IMR-90 (cell line): ENCODE results near the gene SLIT3. TPM values are rescaled to one million over a fixed set of nuclear protein-coding genes. Genes with fewer than 3 reads are reported as not detected.

ENCODE experiments used
- ATAC-seq: fragments of 200-7000 bp; cut with Tn5 transposase; 2 replicates; pipeline ENCODE4 v1.9.1; 2020; ENCODE audit warnings: low read depth, mild to moderate bottlenecking, moderate library complexity
- BruUV-seq: library from RNA; stranded (reverse); fragments of 400-500 nt; replicated peaks from 2 replicates; lab custom pipeline; 2021; lab: Mats Ljungman, UMichigan
- CTCF ChIA-PET: fragments of 300-600 bp; formaldehyde crosslinking; extraction: SDS; loops from one replicate; lab custom pipeline; 2021; ENCODE audit warnings: antibody characterized with exemption; lab: Yijun Ruan, JAX
- POLR2A ChIA-PET: fragments of 300-600 bp; sonication (Branson Sonifier 250); formaldehyde crosslinking; loops from one replicate; lab custom pipeline; 2022; ENCODE audit warnings: antibody characterized with exemption; ENCODE audit not compliant: unreplicated experiment; lab: Charles Lee
- DNase-seq: peaks from one replicate; pipeline ENCODE4 v3.0.0; 2013
- H2AFZ ChIP-seq: replicated peaks from 2 replicates; pipeline ENCODE3; 2013; ENCODE audit warnings: low read length, mild to moderate bottlenecking; ENCODE audit not compliant: poor library complexity
- H2AK5ac ChIP-seq: 2 replicates; pipeline ENCODE4 v1.6.1; 2013; ENCODE audit warnings: low read depth, low read length, inconsistent platforms
- H2AK9ac ChIP-seq: replicated peaks from 2 replicates; pipeline ENCODE3; 2013; ENCODE audit warnings: mild to moderate bottlenecking, low read depth, low read length, moderate library complexity; ENCODE audit not compliant: poor library complexity
- H2BK120ac ChIP-seq: 2 replicates; pipeline ENCODE4 v1.6.1; 2013; ENCODE audit warnings: low read depth, low read length, inconsistent platforms
- H2BK15ac ChIP-seq: 3 replicates; pipeline ENCODE4 v1.6.1; 2013; ENCODE audit warnings: low read depth, low read length, inconsistent platforms
- H2BK20ac ChIP-seq: 2 replicates; pipeline ENCODE4 v1.6.1; 2013; ENCODE audit warnings: low read depth, mild to moderate bottlenecking, inconsistent platforms, low read length, moderate library complexity
- H2BK5ac ChIP-seq: 2 replicates; pipeline ENCODE4 v1.6.1; 2013; ENCODE audit warnings: mild to moderate bottlenecking, low read depth, low read length, inconsistent platforms; ENCODE audit not compliant: poor library complexity, severe bottlenecking
- H3K14ac ChIP-seq: replicated peaks from 2 replicates; pipeline ENCODE4 v1.6.1; 2013; ENCODE audit warnings: low read depth, low read length, inconsistent platforms
- H3K18ac ChIP-seq: 2 replicates; pipeline ENCODE4 v1.6.1; 2013; ENCODE audit warnings: low read depth, low read length, control low read depth
- H3K23ac ChIP-seq: 2 replicates; pipeline ENCODE4 v1.6.1; 2013; ENCODE audit warnings: low read depth, low read length, inconsistent platforms
- H3K27ac ChIP-seq: 2 replicates; pipeline ENCODE4 v1.5.1; 2013; ENCODE audit warnings: mild to moderate bottlenecking, control low read depth, low read length; ENCODE audit not compliant: insufficient read depth
- H3K27me3 ChIP-seq: 2 replicates; pipeline ENCODE4 v1.6.1; 2013; ENCODE audit warnings: low read length; ENCODE audit not compliant: control insufficient read depth, insufficient read depth
- H3K36me3 ChIP-seq: 2 replicates; pipeline ENCODE4 v1.6.1; 2013; ENCODE audit warnings: low read length, mixed read lengths; ENCODE audit not compliant: control insufficient read depth, insufficient read depth
- H3K4ac ChIP-seq: 2 replicates; pipeline ENCODE4 v1.6.1; 2013; ENCODE audit warnings: low read depth, low read length, inconsistent platforms
- H3K4me1 ChIP-seq: 2 replicates; pipeline ENCODE4 v1.6.1; 2013; ENCODE audit warnings: low read length, mixed read lengths; ENCODE audit not compliant: control insufficient read depth, insufficient read depth
- H3K4me2 ChIP-seq: 2 replicates; pipeline ENCODE4 v1.6.1; 2013; ENCODE audit warnings: low read depth, mild to moderate bottlenecking, control low read depth, low read length, moderate library complexity
- H3K4me3 ChIP-seq: 2 replicates; pipeline ENCODE4 v1.5.1; 2013; ENCODE audit warnings: low read depth, mild to moderate bottlenecking, control low read depth, low read length, moderate library complexity; ENCODE audit not compliant: insufficient read depth
- H3K56ac ChIP-seq: 2 replicates; pipeline ENCODE4 v1.6.1; 2013; ENCODE audit warnings: low read length, inconsistent platforms; ENCODE audit not compliant: insufficient read depth; ENCODE audit errors: extremely low read depth
- H3K79me1 ChIP-seq, 2 experiments: 2 replicates each; pipeline ENCODE4 v1.6.1; 2013; ENCODE audit warnings: low read length in 2 of 2, inconsistent platforms in 1 of 2, low read depth in 1 of 2
- H3K9ac ChIP-seq: 2 replicates; pipeline ENCODE4 v1.6.1; 2013; ENCODE audit warnings: low read depth, low read length, control low read depth
- H3K9me1 ChIP-seq: 2 replicates; pipeline ENCODE4 v1.6.1; 2013; ENCODE audit warnings: low read length, inconsistent platforms; ENCODE audit not compliant: insufficient read depth
- H3K9me3 ChIP-seq: 2 replicates; pipeline ENCODE4 v1.6.1; 2013; ENCODE audit warnings: low read length; ENCODE audit not compliant: control insufficient read depth, insufficient read depth
- H4K20me1 ChIP-seq: 2 replicates; pipeline ENCODE4 v1.6.1; 2013; ENCODE audit warnings: low read length, inconsistent platforms; ENCODE audit not compliant: insufficient read depth
- H4K5ac ChIP-seq: 2 replicates; pipeline ENCODE4 v1.6.1; 2013; ENCODE audit warnings: mild to moderate bottlenecking, low read depth, low read length, control low read depth
- H4K8ac ChIP-seq, 2 experiments: 2 replicates each; pipeline ENCODE4 v1.6.1; 2013; ENCODE audit warnings: low read depth in 2 of 2, low read length in 2 of 2, control low read depth in 1 of 2, inconsistent platforms in 1 of 2
- H4K91ac ChIP-seq: 2 replicates; pipeline ENCODE4 v1.6.1; 2013; ENCODE audit warnings: low read depth, low read length, inconsistent platforms; ENCODE audit not compliant: insufficient read depth
- BHLHE40 ChIP-seq: fragments of 150-350 bp; IDR thresholded peaks from 2 replicates; pipeline ENCODE4 v1.6.1; 2016; ENCODE audit warnings: mild to moderate bottlenecking, low read depth, low read length
- CEBPB ChIP-seq: IDR thresholded peaks from 2 replicates; pipeline ENCODE4 v1.6.1; 2012; ENCODE audit warnings: low read depth, low read length, improper control_type of control experiment
- CHD1 ChIP-seq: IDR thresholded peaks from 2 replicates; pipeline ENCODE4 v1.6.1; 2012; ENCODE audit warnings: low read depth, low read length, improper control_type of control experiment
- CTCF ChIP-seq: conservative IDR thresholded peaks from 2 replicates; pipeline ENCODE4 v1.5.1; 2012; ENCODE audit warnings: mild to moderate bottlenecking, low read depth, low read length, improper control_type of control experiment
- FOS ChIP-seq: fragments of 150-350 bp; IDR thresholded peaks from 2 replicates; pipeline ENCODE4 v1.6.1; 2016; ENCODE audit warnings: low read depth, low read length
- MAFK ChIP-seq: IDR thresholded peaks from 2 replicates; pipeline ENCODE4 v1.6.1; 2012; ENCODE audit warnings: low read depth, low read length, improper control_type of control experiment
- MAZ ChIP-seq: IDR thresholded peaks from 2 replicates; pipeline ENCODE4 v1.6.1; 2012; ENCODE audit warnings: low read depth, mild to moderate bottlenecking, low read length, improper control_type of control experiment, moderate library complexity, borderline replicate concordance
- MXI1 ChIP-seq: IDR thresholded peaks from 2 replicates; pipeline ENCODE4 v1.6.1; 2012; ENCODE audit warnings: low read depth, mild to moderate bottlenecking, low read length, moderate library complexity, borderline replicate concordance
- NFE2L2 ChIP-seq: fragments of 150-350 bp; IDR thresholded peaks from 2 replicates; pipeline ENCODE4 v1.6.1; 2016; ENCODE audit warnings: low read depth, mild to moderate bottlenecking, low read length
- POLR2A ChIP-seq: IDR thresholded peaks from 2 replicates; pipeline ENCODE4 v1.6.1; 2012; ENCODE audit warnings: mild to moderate bottlenecking, low read depth, low read length
- RAD21 ChIP-seq: IDR thresholded peaks from 2 replicates; pipeline ENCODE4 v1.6.1; 2012; ENCODE audit warnings: low read length, improper control_type of control experiment
- RCOR1 ChIP-seq: IDR thresholded peaks from 2 replicates; pipeline ENCODE4 v1.6.1; 2012; ENCODE audit warnings: mild to moderate bottlenecking, low read length, improper control_type of control experiment; ENCODE audit not compliant: insufficient replicate concordance
- RFX5 ChIP-seq: IDR thresholded peaks from 2 replicates; pipeline ENCODE4 v1.8.0; 2012; ENCODE audit warnings: low read depth, mild to moderate bottlenecking, low read length, moderate library complexity
- SMC3 ChIP-seq: fragments of 150-350 bp; IDR thresholded peaks from 2 replicates; pipeline ENCODE4 v1.6.1; 2016; ENCODE audit warnings: low read depth, mild to moderate bottlenecking, antibody characterized with exemption, low read length, moderate library complexity
- whole genome bisulfite sequencing, 2 experiments: methylation state at CpG; one replicate each; pipeline versions ENCODE4 v1.1.5 to v1.1.7; 2013; ENCODE audit warnings: missing lambda C conversion rate in 2 of 2; ENCODE audit not compliant: insufficient read length in 1 of 2; ENCODE audit errors: extremely low coverage in 2 of 2; 5-methylcytosine and 5-hydroxymethylcytosine counted together
- dilution Hi-C: fragments of 300-500 bp; cut with HindIII; formaldehyde crosslinking; loops from one replicate; pipeline ENCODE4 v1.14.3; 2018; ENCODE audit warnings: low sequenced_read_pairs; ENCODE audit not compliant: unreplicated experiment
- in situ Hi-C: fragments of 300-500 bp; cut with MboI; formaldehyde crosslinking; loops from 3 replicates; pipeline ENCODE4 v1.14.3; 2019; ENCODE audit warnings: low sequenced_read_pairs, inconsistent platforms, mixed read lengths
- intact Hi-C: fragments of 100-400 bp; cut with micrococcal nuclease; formaldehyde crosslinking; loops from 2 replicates; pipeline ENCODE4 v1.10.0; 2022
- polyA plus RNA-seq, 3 experiments: library from polyadenylated mRNA; depleted of rRNA; stranded (reverse); fragments of >200 nt; gene quantifications; 2 replicates each; pipeline ENCODE4 v1.2.3, GENCODE V29; 2012; ENCODE audit warnings: low replicate concordance in 1 of 3
- total RNA-seq: library from RNA; depleted of rRNA; stranded (reverse); fragments of >200 nt; gene quantifications from 2 replicates; pipeline ENCODE4 v1.2.3, GENCODE V29; 2012
- TF ChIP-seq, protein P1 (sequence below): fragments of 150-350 bp; IDR thresholded peaks from 2 replicates; pipeline ENCODE4 v1.6.1; 2017; ENCODE audit warnings: mild to moderate bottlenecking, antibody characterized with exemption, low read length, low read depth
- TF ChIP-seq, protein P2 (sequence below): fragments of 150-350 bp; IDR thresholded peaks from 2 replicates; pipeline ENCODE4 v1.6.1; 2016; ENCODE audit warnings: low read depth, mild to moderate bottlenecking, low read length, moderate library complexity, borderline replicate concordance

SLIT3 gene
- total and polyA plus RNA-seq, 2 of the 4 experiments (the other 2 are of a cell fraction): 0.18 to 0.50 TPM

- Histone ChIP-seq H3K79me1 (no peaks in the 10 kb centered on the region), H3K36me3 (no peaks in the 10 kb centered on the region), H3K27me3 (no peaks in the 10 kb centered on the region; the same call in 1 of the 2 replicates), H3K9me1 (no peaks in the 10 kb centered on the region), H2BK15ac (no peak overlapping the region), H4K91ac (no peak overlapping the region), H3K9me3 (no peaks in the 10 kb centered on the region), H4K8ac (no peak overlapping the region), H3K18ac (no peak overlapping the region), H2BK20ac (no peak overlapping the region), H3K56ac (no peak overlapping the region), H2AK9ac (no peak overlapping the region), H4K5ac (no peak overlapping the region), H2AK5ac (no peak overlapping the region), H4K20me1 (no peaks in the 10 kb centered on the region), H3K23ac (no peak overlapping the region), H2BK120ac (no peak overlapping the region), H2BK5ac (no peak overlapping the region), H3K4me3 (no peak overlapping the region), H3K4me2 (no peak overlapping the region), H3K27ac (no peak overlapping the region), H3K4ac (no peak overlapping the region), H2AFZ (no peak overlapping the region), H3K14ac (no peak overlapping the region), H3K4me1 (no peaks in the 10 kb centered on the region), H3K9ac (no peak overlapping the region)
- no peak for DNase-seq
- dilution Hi-C loops (no loop called here), intact Hi-C loops (no loop called here), in situ Hi-C loops (no loop called here)
- ChIA-PET CTCF (no interaction called here), POLR2A (no interaction called here)
- WGBS, 2 experiments: no CpG with 5 or more reads among the region's 3 CpGs
- no peak for ATAC-seq
- TF ChIP-seq RCOR1 (no peak), RAD21 (no peak), RFX5 (no peak), MXI1 (no peak), SMC3 (no peak), NFE2L2 (no peak), POLR2A (no peak), CEBPB (no peak), CHD1 (no peak), BHLHE40 (no peak), MAZ (no peak), FOS (no peak), CTCF (no peak), MAFK (no peak)
- TF ChIP-seq, protein P1, sequence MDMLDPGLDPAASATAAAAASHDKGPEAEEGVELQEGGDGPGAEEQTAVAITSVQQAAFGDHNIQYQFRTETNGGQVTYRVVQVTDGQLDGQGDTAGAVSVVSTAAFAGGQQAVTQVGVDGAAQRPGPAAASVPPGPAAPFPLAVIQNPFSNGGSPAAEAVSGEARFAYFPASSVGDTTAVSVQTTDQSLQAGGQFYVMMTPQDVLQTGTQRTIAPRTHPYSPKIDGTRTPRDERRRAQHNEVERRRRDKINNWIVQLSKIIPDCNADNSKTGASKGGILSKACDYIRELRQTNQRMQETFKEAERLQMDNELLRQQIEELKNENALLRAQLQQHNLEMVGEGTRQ: no peak
- TF ChIP-seq, protein P2, sequence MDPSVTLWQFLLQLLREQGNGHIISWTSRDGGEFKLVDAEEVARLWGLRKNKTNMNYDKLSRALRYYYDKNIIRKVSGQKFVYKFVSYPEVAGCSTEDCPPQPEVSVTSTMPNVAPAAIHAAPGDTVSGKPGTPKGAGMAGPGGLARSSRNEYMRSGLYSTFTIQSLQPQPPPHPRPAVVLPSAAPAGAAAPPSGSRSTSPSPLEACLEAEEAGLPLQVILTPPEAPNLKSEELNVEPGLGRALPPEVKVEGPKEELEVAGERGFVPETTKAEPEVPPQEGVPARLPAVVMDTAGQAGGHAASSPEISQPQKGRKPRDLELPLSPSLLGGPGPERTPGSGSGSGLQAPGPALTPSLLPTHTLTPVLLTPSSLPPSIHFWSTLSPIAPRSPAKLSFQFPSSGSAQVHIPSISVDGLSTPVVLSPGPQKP: no peak
- BruUV-seq: no TSS peak
Measured at GRCh38 chr5:168995024-168995423, 305.9 kb downstream of the SLIT3 start.
